ENCODE measurements around the gene PSEN1. TPM values are rescaled to one million over a fixed set of nuclear protein-coding genes. Genes with fewer than 3 reads are reported as not detected.

PSEN1 gene
- polyA plus RNA-seq, 1 of the 3 experiments (the other 2 are of a cell fraction): 9.0 TPM

DNA sequence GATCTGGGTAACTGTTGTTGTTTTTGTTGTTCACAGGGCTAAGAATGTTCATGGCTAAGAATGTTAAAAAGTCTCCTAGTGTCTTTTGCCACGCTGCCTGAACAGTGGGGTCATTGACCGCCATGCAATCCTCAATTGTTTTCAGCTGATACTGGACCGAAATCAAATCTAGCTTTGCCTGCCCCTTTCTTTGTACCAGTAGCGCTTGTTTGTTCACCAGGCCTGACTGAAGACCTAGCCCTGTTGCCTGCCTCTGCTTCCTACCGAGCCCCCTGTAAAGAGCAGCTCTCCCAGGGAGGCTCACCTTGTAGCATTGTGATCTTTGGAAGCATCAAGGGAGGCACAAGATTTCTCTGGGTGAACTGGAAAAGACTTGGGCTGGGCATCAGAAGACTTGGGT, 6.7 kb downstream of the PSEN1 start:
- TF ChIP-seq EP300 (IDR thresholded peaks at IDR 0.05; ENCODE audit: borderline replicate concordance in 1 of 2, low read depth in 1 of 2, low read length in 1 of 2): no peak
- TF ChIP-seq ELF1 (IDR thresholded peaks at IDR 0.05): no peak
- TF ChIP-seq SIN3A (IDR thresholded peaks at IDR 0.05; ENCODE audit: borderline replicate concordance, low read depth, low read length): no peak
- TF ChIP-seq RCOR1 (IDR thresholded peaks at IDR 0.05; ENCODE audit: low read length): no peak
- no peaks in the 10 kb centered on the region for H3K9me2 ChIP-seq
- ChIA-PET CTCF (interaction anchor here (1.0 kb wide), 1 partner anchor 10 kb away, joined by 4 read pairs; no protein-coding TSS in a partner anchor), POLR2A (no interaction called here)
- WGBS (ENCODE audit: low lambda C conversion rate): 93% methylated on average over 5 of the region's 5 CpGs
- peaks cover 38% of the 10 kb centered on the region for H4K20me1 ChIP-seq (ENCODE audit: insufficient read depth)
- peaks cover 23% of the 10 kb centered on the region for H3F3A ChIP-seq (replicated peaks; ENCODE audit: insufficient read depth)
- H3K9ac ChIP-seq: no peak overlapping the region
- H3K79me2 ChIP-seq (ENCODE audit: insufficient read depth): peaks cover 93% of the 10 kb centered on the region
- H3K36me3 ChIP-seq (replicated peaks in 1 of 2; ENCODE audit: control insufficient read depth in 1 of 2, insufficient read depth in 2 of 2, low read length in 1 of 2): peaks cover under 1 to 6% of the 10 kb centered on the region in 2 experiments
- H3K27ac ChIP-seq (ENCODE audit: low read depth in 2 of 2, low read length in 1 of 2): no peak overlapping the region
- H3K27me3 ChIP-seq (ENCODE audit: insufficient read depth): no peaks in the 10 kb centered on the region
- DNase-seq: no peak
- H2AFZ ChIP-seq (ENCODE audit: low read depth): no peak overlapping the region
- H3K9me3 ChIP-seq: no peaks in the 10 kb centered on the region
- no peak overlapping the region for H3K4me3 ChIP-seq (ENCODE audit: low read depth in 2 of 2, low read length in 1 of 2)
- peaks cover 0 to 13% of the 10 kb centered on the region in 2 experiments; a peak in 3 of 4 replicates for H3K4me1 ChIP-seq (ENCODE audit: control insufficient read depth in 1 of 2, insufficient read depth in 2 of 2, low read depth in 1 of 2, low read length in 1 of 2)
- H3K4me2 ChIP-seq: no peak overlapping the region

DNA sequence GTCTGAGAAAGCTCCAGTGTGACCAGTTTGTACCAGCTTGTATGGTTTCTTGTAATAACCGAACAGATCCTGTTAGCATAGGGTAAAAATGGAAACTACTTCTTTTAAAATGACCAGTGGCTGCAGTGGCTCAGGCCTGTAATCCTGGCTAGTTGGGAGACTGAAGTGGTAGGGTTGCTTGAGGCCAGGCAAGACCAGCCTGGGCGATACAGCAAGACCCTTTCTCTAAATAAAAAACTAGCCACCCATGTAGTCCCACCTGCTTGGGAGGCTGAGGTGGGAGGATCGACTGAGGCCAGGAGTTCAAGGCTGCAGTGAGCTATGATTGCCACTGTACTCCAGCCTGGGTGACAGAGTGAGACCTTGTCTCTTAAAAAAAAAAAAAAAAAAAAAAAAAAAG, 7.3 kb downstream of the PSEN1 start:
- peaks cover 3 to 12% of the 10 kb centered on the region in 2 experiments for H3K36me3 ChIP-seq (replicated peaks in 1 of 2; ENCODE audit: control insufficient read depth in 1 of 2, insufficient read depth in 2 of 2, low read length in 1 of 2)
- 87% methylated on average over 3 of the region's 3 CpGs for WGBS (ENCODE audit: low lambda C conversion rate)
- peaks cover 23% of the 10 kb centered on the region for H3F3A ChIP-seq (replicated peaks; ENCODE audit: insufficient read depth)
- no peak overlapping the region for H2AFZ ChIP-seq (ENCODE audit: low read depth)
- no peaks in the 10 kb centered on the region for H3K27me3 ChIP-seq (ENCODE audit: insufficient read depth)
- POLR2A ChIA-PET: no interaction called here
- H3K9me2 ChIP-seq: no peaks in the 10 kb centered on the region
- H3K9me3 ChIP-seq: no peaks in the 10 kb centered on the region
- H3K9ac ChIP-seq: no peak overlapping the region
- H3K27ac ChIP-seq (ENCODE audit: low read depth in 2 of 2, low read length in 1 of 2): no peak overlapping the region
- H3K4me1 ChIP-seq (ENCODE audit: control insufficient read depth in 1 of 2, insufficient read depth in 2 of 2, low read depth in 1 of 2, low read length in 1 of 2): peaks cover 0 to 13% of the 10 kb centered on the region in 2 experiments; a peak in 3 of 4 replicates
- CTCF ChIA-PET: no interaction called here
- H3K79me2 ChIP-seq (ENCODE audit: insufficient read depth): peaks cover 93% of the 10 kb centered on the region
- H4K20me1 ChIP-seq (ENCODE audit: insufficient read depth): peaks cover 44% of the 10 kb centered on the region
- TF ChIP-seq, protein P1, sequence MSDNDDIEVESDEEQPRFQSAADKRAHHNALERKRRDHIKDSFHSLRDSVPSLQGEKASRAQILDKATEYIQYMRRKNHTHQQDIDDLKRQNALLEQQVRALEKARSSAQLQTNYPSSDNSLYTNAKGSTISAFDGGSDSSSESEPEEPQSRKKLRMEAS (IDR thresholded peaks at IDR 0.05; ENCODE audit: low read depth): no peak
- TF ChIP-seq TCF12 (IDR thresholded peaks at IDR 0.05): no peak
- no peak for TF ChIP-seq RAD21 (IDR thresholded peaks at IDR 0.05; ENCODE audit: low read length)
- TF ChIP-seq FOSL2 (IDR thresholded peaks at IDR 0.05; ENCODE audit: borderline replicate concordance, low read depth): no peak
- TF ChIP-seq CHD2 (IDR thresholded peaks at IDR 0.05; ENCODE audit: low read length, partially characterized antibody): no peak
- no peak for TF ChIP-seq ZBTB33 (IDR thresholded peaks at IDR 0.05; ENCODE audit: borderline replicate concordance, low read depth)
- no peak for TF ChIP-seq EP300 (IDR thresholded peaks at IDR 0.05; ENCODE audit: borderline replicate concordance in 1 of 2, low read depth in 1 of 2, low read length in 1 of 2)
- TF ChIP-seq RCOR1 (IDR thresholded peaks at IDR 0.05; ENCODE audit: low read length): no peak
- TF ChIP-seq GABPA (IDR thresholded peaks at IDR 0.05; ENCODE audit: low read depth): no peak
- TF ChIP-seq MXI1 (IDR thresholded peaks at IDR 0.05; ENCODE audit: low read depth, low read length): no peak
- TF ChIP-seq, protein P2, sequence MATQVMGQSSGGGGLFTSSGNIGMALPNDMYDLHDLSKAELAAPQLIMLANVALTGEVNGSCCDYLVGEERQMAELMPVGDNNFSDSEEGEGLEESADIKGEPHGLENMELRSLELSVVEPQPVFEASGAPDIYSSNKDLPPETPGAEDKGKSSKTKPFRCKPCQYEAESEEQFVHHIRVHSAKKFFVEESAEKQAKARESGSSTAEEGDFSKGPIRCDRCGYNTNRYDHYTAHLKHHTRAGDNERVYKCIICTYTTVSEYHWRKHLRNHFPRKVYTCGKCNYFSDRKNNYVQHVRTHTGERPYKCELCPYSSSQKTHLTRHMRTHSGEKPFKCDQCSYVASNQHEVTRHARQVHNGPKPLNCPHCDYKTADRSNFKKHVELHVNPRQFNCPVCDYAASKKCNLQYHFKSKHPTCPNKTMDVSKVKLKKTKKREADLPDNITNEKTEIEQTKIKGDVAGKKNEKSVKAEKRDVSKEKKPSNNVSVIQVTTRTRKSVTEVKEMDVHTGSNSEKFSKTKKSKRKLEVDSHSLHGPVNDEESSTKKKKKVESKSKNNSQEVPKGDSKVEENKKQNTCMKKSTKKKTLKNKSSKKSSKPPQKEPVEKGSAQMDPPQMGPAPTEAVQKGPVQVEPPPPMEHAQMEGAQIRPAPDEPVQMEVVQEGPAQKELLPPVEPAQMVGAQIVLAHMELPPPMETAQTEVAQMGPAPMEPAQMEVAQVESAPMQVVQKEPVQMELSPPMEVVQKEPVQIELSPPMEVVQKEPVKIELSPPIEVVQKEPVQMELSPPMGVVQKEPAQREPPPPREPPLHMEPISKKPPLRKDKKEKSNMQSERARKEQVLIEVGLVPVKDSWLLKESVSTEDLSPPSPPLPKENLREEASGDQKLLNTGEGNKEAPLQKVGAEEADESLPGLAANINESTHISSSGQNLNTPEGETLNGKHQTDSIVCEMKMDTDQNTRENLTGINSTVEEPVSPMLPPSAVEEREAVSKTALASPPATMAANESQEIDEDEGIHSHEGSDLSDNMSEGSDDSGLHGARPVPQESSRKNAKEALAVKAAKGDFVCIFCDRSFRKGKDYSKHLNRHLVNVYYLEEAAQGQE (IDR thresholded peaks at IDR 0.05; ENCODE audit: low read depth, low read length): no peak
- no peak for TF ChIP-seq NFIC (IDR thresholded peaks at IDR 0.05; ENCODE audit: borderline replicate concordance)
- TF ChIP-seq TAF1 (IDR thresholded peaks at IDR 0.05; ENCODE audit: borderline replicate concordance, low read depth, low read length): no peak
- no peak for TF ChIP-seq YY1 (IDR thresholded peaks at IDR 0.05; ENCODE audit: low read depth)
- TF ChIP-seq USF2 (IDR thresholded peaks at IDR 0.05; ENCODE audit: borderline replicate concordance, low read depth, low read length): no peak
- no peak for TF ChIP-seq SMC3 (IDR thresholded peaks at IDR 0.05; ENCODE audit: low read depth, low read length)
- H3K4me3 ChIP-seq (ENCODE audit: low read depth in 2 of 2, low read length in 1 of 2): no peak overlapping the region
- no peak overlapping the region for H3K4me2 ChIP-seq
- no peak for DNase-seq
